C1 segment of cervical spinal cord (tissue), 14 donors: ENCODE results near the gene ZNF581.

Experiments
- DNase-seq, 14 donors: peaks; one replicate each; lab custom pipeline; 2025; lab: John Stamatoyannopoulos, UW

Gene ZNF581

GRCh38 chr19:55679343-55680257, 36.2 kb downstream of the ZNF581 start:
- DNase-seq: no peak

- DNase-seq: no peak
These were observed 37.1 kb downstream of the ZNF581 start for GRCh38 chr19:55680339-55681130.

GRCh38 chr19:55681131-55682092, 38.0 kb downstream of the ZNF581 start:
- no peak for DNase-seq

GRCh38 chr19:55683449-55684261, 40.2 kb downstream of the ZNF581 start:
- DNase-seq: no peak

- DNase-seq: no peak
These were observed 41.7 kb downstream of the ZNF581 start for GRCh38 chr19:55684946-55685681.

GRCh38 chr19:55685776-55686175, 42.3 kb downstream of the ZNF581 start:
- no peak for DNase-seq

GRCh38 chr19:55686311-55687050, 43.0 kb downstream of the ZNF581 start:
- DNase-seq: no peak

GRCh38 chr19:55687281-55688201, 44.1 kb downstream of the ZNF581 start:
- DNase-seq: no peak

- DNase-seq: no peak
These were observed 45.2 kb downstream of the ZNF581 start for GRCh38 chr19:55688422-55689218.

GRCh38 chr19:55689411-55690108, 46.1 kb downstream of the ZNF581 start:
- no peak for DNase-seq

- DNase-seq: no peak
These were observed 46.8 kb downstream of the ZNF581 start for GRCh38 chr19:55690109-55690768.

- DNase-seq: no peak
These were observed 47.5 kb downstream of the ZNF581 start for GRCh38 chr19:55690769-55691545.

- no peak for DNase-seq
These were observed 48.4 kb downstream of the ZNF581 start for GRCh38 chr19:55691561-55692481.

GRCh38 chr19:55692681-55693081, 49.2 kb downstream of the ZNF581 start:
- DNase-seq: no peak
